GM12891 (cell line): ENCODE data around the gene USP25.

Source experiments
- PAX5 ChIP-seq: IDR thresholded peaks from 2 replicates; pipeline ENCODE4 v1.6.1; 2011; ENCODE audit warnings: low read length, moderate library complexity, mild to moderate bottlenecking; ENCODE audit not compliant: insufficient read depth, severe bottlenecking
- POLR2A ChIP-seq: IDR thresholded peaks from 2 replicates; pipeline ENCODE4 v1.6.1; 2011; ENCODE audit warnings: low read depth, low read length, control low read depth
- POLR2AphosphoS5 ChIP-seq: IDR thresholded peaks from 2 replicates; pipeline ENCODE4 v1.6.1; 2011; ENCODE audit warnings: low read depth, low read length, control low read depth
- POU2F2 ChIP-seq: IDR thresholded peaks from 2 replicates; pipeline ENCODE4 v1.6.1; 2011; ENCODE audit warnings: low read depth, mild to moderate bottlenecking, control low read depth, low read length, moderate library complexity
- SPI1 ChIP-seq: IDR thresholded peaks from 2 replicates; pipeline ENCODE4 v1.6.1; 2011; ENCODE audit warnings: low read depth, low read length, control low read depth
- TAF1 ChIP-seq: IDR thresholded peaks from 2 replicates; pipeline ENCODE4 v1.6.1; 2011; ENCODE audit warnings: low read depth, low read length, control low read depth

- TF ChIP-seq POLR2A (no peak), POLR2AphosphoS5 (no peak), TAF1 (no peak), SPI1 (no peak), POU2F2 (no peak), PAX5 (no peak)
Observed at GRCh38 chr21:15764878-15765277, 35.1 kb downstream of the USP25 start.
